Activated CD8-positive, alpha-beta memory T cell treated with anti-CD3 and anti-CD28 coated beads for 4 hours (primary cell): ENCODE data around the gene MTUS2.

Experiments used
- DNase-seq, 2 donors: peaks; one replicate each; pipeline ENCODE4 v3.0.0-alpha.2; 2020; ENCODE audit warnings: low read depth in 2 of 2

MTUS2 gene

GRCh38 chr13:29507356-29507755 lies 687.2 kb downstream of the MTUS2 start:
- DNase-seq = no peak

DNA sequence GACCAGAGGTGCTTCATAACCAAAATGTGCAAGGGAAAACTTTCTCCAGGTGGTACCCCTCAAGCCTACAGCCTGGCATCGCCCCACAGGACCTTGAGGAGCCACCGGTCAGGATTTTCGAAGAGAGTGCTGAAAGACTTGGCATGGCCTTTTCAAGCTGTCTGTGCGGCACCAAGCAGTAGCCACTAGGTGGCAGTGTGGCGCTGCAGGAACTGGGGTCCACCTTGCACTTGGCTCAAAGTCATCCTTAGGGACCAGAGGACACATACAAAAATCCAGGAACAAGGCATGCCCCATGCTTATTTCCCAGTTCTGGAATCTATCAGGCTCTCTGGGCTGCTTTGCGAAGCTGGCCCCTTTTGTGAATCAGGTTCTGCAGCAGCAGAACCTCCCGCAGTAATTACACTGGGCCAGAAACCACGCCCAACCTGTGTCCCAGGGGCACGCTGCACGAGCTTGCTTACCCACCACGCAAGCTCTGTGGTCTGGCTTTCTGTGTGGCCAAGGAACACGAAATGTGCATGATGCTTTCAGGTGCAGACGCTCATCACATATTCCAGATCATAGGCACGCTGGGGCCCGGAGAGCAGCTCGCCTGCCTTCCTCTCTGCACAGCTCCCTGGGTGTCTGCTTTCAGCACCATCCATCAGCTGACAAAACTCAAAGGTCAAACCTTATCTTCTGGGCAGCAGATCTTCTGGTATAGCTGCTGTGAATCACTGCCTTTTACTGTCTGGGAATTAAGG lies 688.2 kb downstream of the MTUS2 start:
- DNase-seq = peak; percentile 42 to 53

DNA sequence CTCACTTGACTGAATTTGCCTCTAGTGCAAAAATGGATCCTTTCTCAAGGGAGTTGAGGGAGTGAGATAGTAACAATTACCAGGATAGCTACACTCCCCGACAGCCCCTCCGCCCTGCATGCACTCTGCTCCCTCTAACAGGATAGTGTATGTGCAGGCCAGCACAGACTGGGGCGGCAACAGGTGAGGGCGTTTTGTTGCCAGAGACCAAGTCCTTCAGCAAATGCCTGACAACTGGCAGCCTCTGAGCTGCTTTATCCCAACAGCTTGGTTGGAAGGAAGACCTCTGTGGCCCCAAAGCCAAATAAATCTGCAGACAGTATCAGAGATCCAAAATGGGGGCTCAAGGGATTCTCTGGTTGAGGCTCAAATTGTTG lies 688.7 kb downstream of the MTUS2 start:
- no peak for DNase-seq

DNA sequence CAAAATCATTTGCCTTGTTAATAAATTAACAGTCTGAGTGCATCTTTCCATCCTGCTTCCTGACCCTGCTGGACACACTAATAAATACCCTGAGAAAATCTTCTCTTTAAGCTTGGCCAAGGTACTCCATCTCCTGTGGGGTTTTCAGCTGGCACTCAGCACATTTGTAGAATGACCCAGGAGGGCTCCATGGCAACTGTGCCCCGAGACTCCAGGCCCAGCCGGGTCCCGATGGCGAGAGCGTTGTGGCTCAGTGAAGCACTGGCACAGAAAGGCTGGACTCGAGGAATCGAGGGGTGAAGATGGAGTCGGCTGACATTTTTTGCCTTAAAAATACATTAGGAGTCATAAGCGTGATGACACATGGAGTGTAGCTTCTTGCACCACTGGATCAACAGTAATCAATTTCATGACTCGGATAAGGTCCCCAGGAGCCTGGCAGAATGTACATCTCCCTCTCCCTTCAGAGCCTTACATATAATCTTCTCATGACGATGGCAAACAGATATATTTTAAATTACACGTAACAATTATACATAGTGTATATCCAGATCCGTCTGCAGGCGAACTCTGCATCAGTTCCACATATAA lies 690.0 kb downstream of the MTUS2 start:
- no peak for DNase-seq

DNA sequence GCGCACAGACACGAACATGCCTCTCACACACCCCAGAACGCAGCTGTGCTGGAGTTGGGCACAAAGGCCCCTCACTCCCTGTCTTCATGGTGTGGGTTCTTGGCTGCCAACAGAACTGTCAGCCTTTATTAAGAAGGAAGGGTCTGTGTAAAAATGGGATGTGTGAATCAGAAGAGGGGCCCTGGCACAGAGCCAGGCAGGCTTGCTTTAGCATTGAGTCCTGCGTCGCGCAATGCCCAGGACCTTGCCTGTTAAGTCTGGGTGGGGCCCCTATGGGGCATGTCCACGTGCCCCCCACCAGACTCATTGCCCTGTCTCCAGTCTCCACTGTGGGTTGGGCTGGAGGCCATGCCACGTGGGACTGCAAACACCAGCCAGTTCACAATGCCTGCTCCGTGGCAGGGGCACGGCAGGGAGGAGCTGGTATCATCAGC lies 690.5 kb downstream of the MTUS2 start:
- DNase-seq = no peak

DNA sequence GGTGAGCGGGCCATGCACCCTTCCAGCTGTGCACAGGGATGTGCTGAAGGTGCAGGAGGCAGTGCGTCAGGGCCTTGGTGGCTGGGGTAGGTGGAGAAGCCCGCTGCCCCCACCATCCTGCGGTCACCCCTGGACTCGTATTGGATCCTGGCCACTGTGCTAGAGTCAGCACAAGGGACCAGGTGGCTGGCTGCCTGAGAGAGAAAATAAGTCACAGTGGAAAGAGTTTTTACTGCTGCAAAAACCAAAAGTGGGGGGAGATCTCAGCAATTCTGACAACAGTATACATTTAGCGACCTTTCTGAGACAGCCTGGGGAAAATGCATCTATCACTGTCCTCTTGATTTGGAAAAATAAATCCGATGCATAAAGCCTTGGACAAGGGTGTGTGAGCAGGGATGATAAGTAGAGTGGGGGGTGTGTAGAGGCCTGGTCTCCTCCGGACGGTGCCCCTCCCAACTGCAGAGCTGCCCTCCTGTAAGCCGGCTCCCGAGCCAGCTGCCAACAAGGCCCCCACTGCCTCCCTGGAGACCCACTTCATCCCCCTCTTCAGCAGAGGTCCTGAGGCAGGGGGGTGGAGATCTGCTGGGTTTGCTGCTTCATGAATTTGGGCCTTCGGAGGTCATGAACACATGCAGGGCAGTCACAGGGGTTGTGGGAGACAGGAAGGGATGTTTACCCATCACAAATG lies 691.1 kb downstream of the MTUS2 start:
- DNase-seq = no peak

GRCh38 chr13:29511980-29512379 lies 691.8 kb downstream of the MTUS2 start:
- no peak for DNase-seq

DNA sequence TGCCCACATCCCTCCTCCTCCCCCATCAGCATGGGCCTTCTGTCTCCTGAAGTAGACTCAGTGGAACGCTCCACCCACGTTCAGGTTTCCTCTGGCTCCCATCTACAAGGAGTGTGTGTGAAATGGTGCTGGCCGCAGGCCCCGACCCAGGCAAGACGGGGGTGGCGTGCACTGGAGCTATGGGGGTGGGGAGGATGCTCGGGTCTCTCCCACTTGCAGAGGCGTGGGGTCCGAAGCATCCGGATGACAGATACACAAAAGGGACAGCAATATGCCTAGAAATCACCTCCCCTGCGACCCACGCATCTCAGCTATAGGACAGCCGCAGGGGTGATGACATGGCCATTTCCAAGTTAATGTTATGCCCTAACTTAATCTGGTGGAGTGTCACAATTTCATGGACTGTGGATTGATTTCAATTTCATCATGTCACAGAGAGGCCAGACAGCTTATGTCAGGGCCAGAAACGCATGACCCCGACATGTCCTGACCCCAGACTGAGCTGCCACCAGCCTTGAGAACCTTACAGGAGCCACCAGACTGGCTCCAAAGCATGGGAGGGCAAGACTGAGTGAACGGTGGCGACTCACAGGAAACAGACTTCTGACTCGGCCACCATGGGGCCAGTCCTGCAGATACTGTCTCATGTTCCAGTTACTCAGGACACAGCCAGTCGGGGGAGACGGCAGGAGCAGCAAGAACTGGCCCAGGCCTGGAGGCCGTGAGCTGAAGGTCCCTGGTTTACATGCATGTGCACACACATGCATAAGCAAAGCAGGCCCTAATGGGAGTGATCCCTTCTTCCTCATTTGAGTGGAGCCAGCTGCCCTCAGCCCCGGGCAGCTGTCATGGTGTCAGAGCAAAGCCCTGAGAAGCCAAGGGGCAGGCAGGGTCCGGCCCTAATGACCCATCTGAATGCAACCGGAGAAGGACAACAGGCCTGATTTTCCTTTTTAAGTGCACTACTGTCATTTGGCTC lies 693.2 kb downstream of the MTUS2 start:
- no peak for DNase-seq

DNA sequence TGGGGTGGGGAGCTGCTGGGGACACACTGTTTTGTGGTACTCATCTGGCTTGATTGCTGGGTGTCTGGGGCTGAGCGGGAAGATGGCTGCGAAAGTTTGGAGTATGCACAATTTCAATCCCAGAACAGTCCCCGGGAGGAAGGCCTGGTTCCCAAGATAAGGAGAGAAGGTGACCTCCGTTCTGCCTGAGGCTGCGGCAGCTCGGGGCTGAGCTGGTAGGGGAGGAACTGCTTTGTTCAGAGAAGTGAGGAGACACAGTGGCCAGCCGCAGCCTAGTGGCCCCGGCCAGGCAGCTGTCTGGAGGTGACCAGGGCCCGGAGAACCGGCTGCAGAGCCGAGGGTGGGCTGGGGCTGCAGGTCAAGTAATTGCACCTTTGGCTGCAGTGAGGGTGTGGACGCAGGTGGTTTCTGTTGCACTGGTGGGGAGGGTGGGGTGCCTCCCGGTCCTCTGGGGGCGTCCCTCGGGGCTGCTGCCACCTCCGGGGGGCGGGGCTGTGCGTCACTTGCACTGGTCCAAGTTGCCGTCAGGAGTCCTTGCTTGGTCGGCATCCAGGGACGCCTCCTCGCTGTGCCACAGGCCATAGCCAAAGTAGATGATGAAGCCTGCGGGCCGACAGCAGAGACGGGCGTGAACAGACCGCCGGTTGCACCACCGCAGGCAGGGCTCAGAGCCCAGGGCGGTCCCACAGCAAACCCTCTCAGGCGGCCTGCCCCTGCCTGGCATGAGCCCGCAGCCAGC lies 694.0 kb downstream of the MTUS2 start:
- DNase-seq = no peak

GRCh38 chr13:29514720-29515310 lies 694.7 kb downstream of the MTUS2 start:
- DNase-seq = no peak

- DNase-seq = no peak
Measured at GRCh38 chr13:29515372-29515771, 695.2 kb downstream of the MTUS2 start.

- DNase-seq = no peak
Measured at GRCh38 chr13:29516012-29516411, 695.9 kb downstream of the MTUS2 start.

- DNase-seq = no peak
Measured at GRCh38 chr13:29516880-29517279, 696.7 kb downstream of the MTUS2 start.

GRCh38 chr13:29519921-29520320 lies 699.8 kb downstream of the MTUS2 start:
- no peak for DNase-seq

DNA sequence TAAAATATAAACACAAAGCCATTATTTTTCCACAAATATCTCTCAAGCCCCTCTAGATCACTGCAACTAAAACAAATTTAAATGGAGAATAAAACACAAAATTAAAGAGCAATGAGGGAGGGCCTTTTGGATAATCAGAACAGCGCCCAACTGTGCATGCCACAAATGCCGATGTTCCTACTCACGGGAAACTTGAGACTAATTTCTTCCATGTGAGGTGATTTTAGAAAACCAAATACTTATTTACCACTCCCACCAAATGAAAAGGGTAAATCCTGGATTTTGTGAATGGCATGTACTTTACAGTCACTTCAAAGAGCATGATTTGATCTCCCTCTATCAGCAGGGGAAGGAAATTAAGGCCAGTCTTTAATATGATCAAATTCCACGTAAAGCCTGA lies 700.5 kb downstream of the MTUS2 start:
- no peak for DNase-seq

- DNase-seq = no peak
Measured at GRCh38 chr13:29521336-29521735, 701.2 kb downstream of the MTUS2 start.

DNA sequence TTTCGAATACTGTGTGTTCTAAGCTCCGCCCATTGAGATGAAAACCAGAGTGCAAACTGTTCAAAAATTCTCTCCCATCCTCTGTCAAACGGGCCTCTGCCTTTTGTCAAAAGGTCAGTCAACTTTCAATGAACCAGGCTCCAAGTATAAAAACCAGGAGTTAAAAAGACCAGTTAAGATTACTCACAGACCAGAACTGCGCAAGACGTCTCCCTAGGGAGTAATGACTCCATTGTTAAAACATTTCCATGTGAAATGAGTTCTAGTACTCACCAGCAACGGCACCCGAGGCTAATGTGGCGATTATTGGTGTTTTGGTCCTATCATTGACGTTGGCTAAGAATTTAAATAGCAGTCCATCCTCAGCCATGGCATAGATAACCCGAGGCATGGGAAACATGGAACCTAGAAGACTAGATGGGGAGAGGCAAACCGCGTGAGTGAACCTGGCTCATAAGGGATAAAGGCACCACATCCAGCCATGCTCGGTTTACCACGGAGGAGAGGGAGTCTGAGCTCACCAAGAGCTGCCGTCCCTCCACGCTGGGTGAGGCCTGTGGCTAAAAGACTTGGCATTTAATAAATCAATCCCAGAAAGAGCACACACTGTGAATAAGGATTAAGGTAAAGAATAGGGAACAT lies 702.0 kb downstream of the MTUS2 start:
- DNase-seq = no peak

DNA sequence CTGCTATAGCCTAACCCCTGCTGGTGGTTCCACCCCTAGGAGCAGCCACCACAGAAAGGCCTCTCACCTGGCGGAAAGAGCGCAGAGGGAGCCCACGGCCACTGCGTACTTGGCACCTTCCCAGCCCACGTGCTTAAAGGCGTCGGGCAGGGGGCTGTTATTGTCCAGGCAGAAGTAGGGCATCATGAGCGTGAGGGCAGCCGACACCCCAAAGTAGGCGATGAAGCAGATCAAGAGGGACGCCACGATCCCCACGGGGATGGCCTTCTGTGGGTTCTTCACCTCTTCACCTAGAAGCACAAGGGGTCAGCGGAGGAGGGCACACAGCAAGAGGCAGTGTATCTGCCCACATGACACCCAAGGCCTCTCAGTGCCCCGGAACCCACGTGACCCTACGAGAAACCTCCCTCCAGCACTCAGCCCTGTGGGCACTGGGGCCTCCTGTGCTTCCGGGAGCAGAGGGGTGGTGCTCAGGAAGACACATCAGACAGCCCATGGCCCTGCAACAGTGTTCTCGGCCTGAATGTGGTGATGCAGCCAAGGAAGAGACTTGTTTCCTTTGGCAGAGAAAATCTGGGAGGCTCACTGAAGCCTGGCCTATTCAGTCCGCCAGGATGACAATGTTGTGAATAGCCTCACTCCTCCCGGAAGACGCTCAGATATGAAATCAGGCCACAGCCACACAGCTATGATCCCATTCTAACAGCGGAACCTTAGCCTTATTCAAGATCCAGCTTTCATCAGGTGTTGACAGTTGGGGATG lies 703.2 kb downstream of the MTUS2 start:
- DNase-seq = no peak

GRCh38 chr13:29524176-29524575 lies 704.0 kb downstream of the MTUS2 start:
- DNase-seq = no peak

DNA sequence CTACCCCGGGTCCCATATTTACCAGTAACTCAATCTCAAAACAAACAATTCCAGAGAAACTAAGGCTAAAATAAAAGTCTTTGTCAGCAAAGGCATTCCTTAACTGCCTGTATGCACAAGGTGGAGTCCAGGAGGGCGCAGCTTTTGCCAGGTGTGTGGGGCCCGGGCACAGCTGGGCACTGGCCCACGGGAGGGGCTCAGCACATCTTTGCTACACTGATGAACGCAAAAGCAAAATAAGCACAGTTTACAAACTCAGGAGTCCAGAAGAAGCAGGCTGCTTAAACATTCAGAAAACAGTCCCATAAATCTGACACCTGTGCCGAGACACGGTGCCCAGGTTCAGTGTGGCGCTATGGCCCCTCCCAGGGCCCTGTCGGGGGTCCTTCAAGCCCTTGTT lies 704.5 kb downstream of the MTUS2 start:
- no peak for DNase-seq
